GM18498 (cell line): ENCODE results near the gene ASTN2.

ENCODE experiments used
- ATAC-seq: cut with Tn5 transposase; IDR thresholded peaks from one replicate; pipeline ENCODE4 v1.9.1; 2021; ENCODE audit warnings: mild to moderate bottlenecking, moderate library complexity; ENCODE audit not compliant: unreplicated experiment

The ASTN2 gene

GRCh38 chr9:116414374-116414773 is 1000.5 kb downstream of the ASTN2 start:
- ATAC-seq: no peak

GRCh38 chr9:116411506-116411905 is 1003.4 kb downstream of the ASTN2 start:
- no peak for ATAC-seq

- no peak for ATAC-seq
These were observed 1005.2 kb downstream of the ASTN2 start for GRCh38 chr9:116409638-116410037.

GRCh38 chr9:116409129-116409528 is 1005.7 kb downstream of the ASTN2 start:
- ATAC-seq: no peak

GRCh38 chr9:116406469-116406868 is 1008.4 kb downstream of the ASTN2 start:
- ATAC-seq: no peak

- ATAC-seq: no peak
These were observed 1009.5 kb downstream of the ASTN2 start for GRCh38 chr9:116405321-116405720.

- no peak for ATAC-seq
These were observed 1010.6 kb downstream of the ASTN2 start for GRCh38 chr9:116404228-116404627.

GRCh38 chr9:116403171-116403570 is 1011.7 kb downstream of the ASTN2 start:
- no peak for ATAC-seq

GRCh38 chr9:116395699-116396037 is 1019.2 kb downstream of the ASTN2 start:
- ATAC-seq: no peak

GRCh38 chr9:116394894-116395698 is 1019.8 kb downstream of the ASTN2 start:
- no peak for ATAC-seq

GRCh38 chr9:116394070-116394469 is 1020.8 kb downstream of the ASTN2 start:
- no peak for ATAC-seq

GRCh38 chr9:116393198-116393597 is 1021.7 kb downstream of the ASTN2 start:
- no peak for ATAC-seq

GRCh38 chr9:116391306-116391900 is 1023.5 kb downstream of the ASTN2 start:
- no peak for ATAC-seq

GRCh38 chr9:116390303-116391228 is 1024.3 kb downstream of the ASTN2 start:
- ATAC-seq: peak; percentile 82

GRCh38 chr9:116389541-116390302 is 1025.1 kb downstream of the ASTN2 start:
- ATAC-seq: no peak

- ATAC-seq: no peak
These were observed 1026.7 kb downstream of the ASTN2 start for GRCh38 chr9:116387934-116388698.

GRCh38 chr9:116383936-116384335 is 1030.9 kb downstream of the ASTN2 start:
- no peak for ATAC-seq

- ATAC-seq: no peak
These were observed 1031.7 kb downstream of the ASTN2 start for GRCh38 chr9:116383133-116383532.

GRCh38 chr9:116382053-116382452 is 1032.8 kb downstream of the ASTN2 start:
- no peak for ATAC-seq

GRCh38 chr9:116381350-116381749 is 1033.5 kb downstream of the ASTN2 start:
- no peak for ATAC-seq
